Ramos (cell line): Measurements from ENCODE around the gene SLC25A12.

Experiments
- in situ Hi-C: fragments of 300-500 bp; cut with MboI; formaldehyde crosslinking; loops from one replicate; pipeline ENCODE4 v1.14.3; 2022; ENCODE audit warnings: low sequenced_read_pairs; ENCODE audit not compliant: unreplicated experiment

The SLC25A12 gene

GRCh38 chr2:171889808-171890207 lies 4.2 kb downstream of the SLC25A12 start:
- in situ Hi-C loops = no loop called here

GRCh38 chr2:171889333-171889732 lies 4.7 kb downstream of the SLC25A12 start:
- in situ Hi-C loops = no loop called here

DNA sequence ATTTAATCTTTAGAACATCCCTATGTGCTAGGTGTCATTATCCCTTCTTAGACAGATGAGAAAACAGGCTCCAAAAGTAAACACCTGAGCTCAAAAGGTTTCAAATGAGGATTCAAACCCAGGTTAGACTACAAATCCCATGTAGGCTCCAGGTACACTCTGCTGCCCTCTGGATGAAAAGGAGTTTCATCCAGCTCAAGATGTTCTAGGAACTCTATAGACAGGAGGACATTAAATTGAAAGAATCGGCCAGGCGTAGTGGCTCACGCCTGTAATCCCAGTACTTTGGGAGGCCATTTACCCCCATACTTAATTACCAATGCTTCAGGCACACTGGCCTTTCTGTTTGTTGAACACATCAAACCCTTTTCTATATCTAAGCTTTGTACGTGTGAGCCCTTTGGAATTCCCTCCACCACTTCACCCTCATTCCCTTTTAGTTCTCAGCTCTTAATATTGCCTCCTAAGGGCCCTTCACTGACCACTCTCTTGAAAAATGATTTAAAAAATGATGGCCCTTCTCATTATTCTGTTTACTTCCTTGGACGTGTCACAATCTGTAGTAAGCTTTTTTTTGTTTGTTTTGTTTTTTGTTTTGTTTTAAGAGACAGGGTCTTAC lies 10.7 kb downstream of the SLC25A12 start:
- in situ Hi-C loops = no loop called here

- in situ Hi-C loops = no loop called here
These were observed 11.8 kb downstream of the SLC25A12 start for GRCh38 chr2:171882089-171882769.

GRCh38 chr2:171880774-171881173 lies 13.3 kb downstream of the SLC25A12 start:
- in situ Hi-C loops = no loop called here

DNA sequence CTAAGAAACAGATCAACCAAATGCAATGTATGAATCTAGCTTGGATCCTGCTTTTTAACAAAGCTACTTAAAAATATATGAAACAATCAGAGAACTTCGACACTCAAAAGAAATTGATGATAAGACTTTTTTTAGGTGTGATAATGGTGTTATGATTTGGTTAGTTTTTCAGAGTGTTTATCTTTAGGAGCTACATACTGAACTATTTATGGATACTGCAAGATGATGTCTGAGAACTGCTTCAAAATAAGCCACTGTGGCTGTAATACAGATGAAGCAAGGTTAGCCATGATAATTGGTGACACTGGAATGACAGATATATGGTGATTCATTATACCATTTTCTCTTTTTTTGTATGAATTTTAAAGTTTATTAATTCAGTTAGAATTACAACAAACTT lies 14.2 kb downstream of the SLC25A12 start:
- in situ Hi-C loops = no loop called here

- in situ Hi-C loops = no loop called here
These were observed 15.5 kb downstream of the SLC25A12 start for GRCh38 chr2:171878481-171878993.

GRCh38 chr2:171874963-171875362 lies 19.1 kb downstream of the SLC25A12 start:
- in situ Hi-C loops = no loop called here

GRCh38 chr2:171874517-171874916 lies 19.5 kb downstream of the SLC25A12 start:
- in situ Hi-C loops = no loop called here

- in situ Hi-C loops = no loop called here
These were observed 29.6 kb downstream of the SLC25A12 start for GRCh38 chr2:171864357-171864985.

GRCh38 chr2:171862501-171862900 lies 31.5 kb downstream of the SLC25A12 start:
- in situ Hi-C loops = no loop called here

- in situ Hi-C loops = no loop called here
These were observed 35.6 kb downstream of the SLC25A12 start for GRCh38 chr2:171858397-171858958.

- in situ Hi-C loops = no loop called here
These were observed 38.6 kb downstream of the SLC25A12 start for GRCh38 chr2:171855401-171855800.

GRCh38 chr2:171852366-171852888 lies 41.6 kb downstream of the SLC25A12 start:
- in situ Hi-C loops = no loop called here

DNA sequence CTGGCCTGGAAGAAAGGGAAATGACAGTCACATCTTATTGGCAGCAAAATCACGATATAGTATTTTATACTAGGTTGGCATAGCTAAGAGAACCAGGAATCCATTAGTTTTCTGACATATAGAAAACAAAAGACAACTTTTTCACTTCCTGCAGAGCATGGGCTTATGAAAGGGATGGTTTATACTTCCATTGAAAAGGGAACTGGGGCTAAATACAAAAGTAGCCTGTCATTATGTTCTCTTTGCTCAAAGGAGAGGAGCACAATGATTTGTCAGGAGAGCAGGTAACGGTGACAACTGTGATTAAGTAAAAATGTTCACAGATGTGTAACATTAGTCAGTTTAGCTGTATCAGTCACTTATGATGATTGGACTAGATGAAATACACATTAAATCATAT lies 46.4 kb downstream of the SLC25A12 start:
- in situ Hi-C loops = no loop called here

DNA sequence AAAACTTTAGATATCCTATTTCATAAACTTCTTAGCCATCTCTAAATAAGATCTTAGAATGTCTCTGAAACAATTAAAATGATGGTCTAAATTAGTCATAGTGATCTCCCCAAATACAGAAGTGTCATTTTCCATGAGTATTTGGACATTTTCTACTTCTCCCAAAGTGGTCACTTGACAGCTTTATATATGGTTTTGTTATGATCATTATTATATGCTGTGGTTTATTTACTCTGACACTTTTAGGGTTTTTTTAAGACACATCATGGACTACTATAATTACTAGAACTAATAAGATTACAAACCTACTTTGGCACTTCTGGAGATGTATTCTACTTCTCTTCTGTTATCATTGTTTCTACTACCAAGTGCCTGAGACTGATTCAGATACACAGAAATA lies 47.1 kb downstream of the SLC25A12 start:
- in situ Hi-C loops = no loop called here

- in situ Hi-C loops = no loop called here
These were observed 52.0 kb downstream of the SLC25A12 start for GRCh38 chr2:171841996-171842395.

DNA sequence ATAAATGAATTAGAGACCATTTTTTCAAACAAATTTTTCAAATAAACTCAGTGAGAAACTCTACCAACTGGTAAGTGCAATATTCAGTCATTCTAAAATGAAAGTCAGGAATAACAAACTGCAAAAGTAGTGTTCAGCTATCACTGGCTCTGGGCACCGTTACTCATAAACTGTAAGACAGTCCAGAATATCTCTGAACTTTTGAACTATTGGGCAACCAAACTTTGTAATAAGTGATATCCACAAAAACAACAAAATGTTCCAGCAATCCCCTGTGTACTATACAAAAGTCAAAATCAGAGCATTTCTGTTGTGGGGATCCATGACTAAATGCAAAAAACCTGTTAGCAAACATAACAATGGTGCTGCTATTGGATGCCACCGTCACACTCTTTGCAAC lies 56.3 kb downstream of the SLC25A12 start:
- in situ Hi-C loops = no loop called here

DNA sequence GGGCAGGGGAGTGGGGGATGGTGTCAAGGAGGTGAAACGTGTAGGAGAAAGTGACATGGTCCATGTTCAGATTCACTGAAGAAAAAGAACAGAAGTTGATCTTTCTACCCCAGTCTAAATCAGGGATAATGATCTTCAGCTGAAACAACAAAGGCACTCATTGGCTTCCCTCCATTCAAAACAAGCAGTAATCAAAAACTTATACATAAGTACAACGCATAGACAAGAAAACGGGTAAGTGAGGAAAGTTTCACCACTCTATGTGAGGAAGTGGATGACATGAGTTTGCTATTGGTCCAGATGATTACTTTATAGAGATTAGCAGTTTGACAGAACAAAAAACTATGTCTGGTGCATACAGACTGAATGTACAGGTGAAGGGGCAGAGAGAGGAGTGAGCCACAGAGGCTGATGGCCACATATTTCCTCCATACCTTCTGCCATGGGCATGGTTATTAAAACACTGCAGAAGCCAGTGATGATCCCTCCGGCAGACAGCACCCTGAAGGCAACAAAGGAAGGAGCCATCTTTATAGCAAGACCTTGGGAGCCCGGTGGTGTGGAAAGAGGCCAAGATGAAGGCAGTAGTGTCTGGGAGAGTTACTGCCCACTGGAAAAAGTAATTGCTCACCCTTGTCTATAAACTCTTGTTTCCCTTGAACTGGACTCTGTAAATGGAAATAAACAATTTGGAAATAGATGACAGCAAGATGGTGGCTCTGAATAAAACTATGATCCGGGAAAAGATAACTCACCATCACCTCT lies 57.7 kb downstream of the SLC25A12 start:
- in situ Hi-C loops = no loop called here

DNA sequence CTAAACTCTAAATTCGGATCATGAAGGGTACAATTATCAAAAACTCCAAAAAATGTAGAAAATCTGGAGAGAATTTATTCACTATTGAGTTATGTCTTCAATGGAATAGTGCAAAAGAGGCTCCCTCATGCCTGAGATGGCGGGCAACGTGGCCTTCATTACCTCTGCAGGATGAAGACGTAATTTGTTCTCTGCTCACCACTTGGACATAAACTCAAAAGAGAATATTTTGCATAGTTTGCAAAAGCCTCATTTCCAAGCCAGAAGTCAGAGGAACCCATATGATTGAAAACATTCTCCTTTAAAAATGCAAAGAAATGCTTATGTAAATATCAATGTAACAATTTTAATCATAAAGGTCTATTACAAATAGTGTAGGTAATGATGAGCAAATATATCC lies 58.7 kb downstream of the SLC25A12 start:
- in situ Hi-C loops = no loop called here
